ENCODE results near the gene KDM6B.

KDM6B gene

DNA sequence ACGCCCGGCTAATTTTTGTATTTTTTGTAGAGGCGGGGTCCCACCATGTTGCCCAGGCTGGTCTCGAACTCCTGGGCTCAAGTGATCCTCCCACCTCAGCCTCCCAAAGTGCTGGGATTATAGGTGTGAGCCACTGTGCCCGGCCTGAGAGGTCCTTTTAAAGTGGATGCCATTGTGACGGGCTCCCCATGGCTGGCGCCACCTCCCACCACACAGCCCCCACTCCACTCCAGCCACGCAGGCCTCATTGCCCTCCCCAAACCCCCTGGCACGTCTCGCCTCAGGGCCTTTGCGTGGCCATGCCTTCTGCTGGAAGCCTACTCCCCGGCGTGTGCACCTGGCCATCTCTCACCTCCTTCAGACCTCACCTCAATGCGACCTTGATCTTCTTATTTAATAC, 11.9 kb upstream of the KDM6B start:
- DNase-seq, result no peak

- DNase-seq, result no peak
Measured at GRCh38 chr17:7823581-7824001, 10.4 kb upstream of the KDM6B start.

DNA sequence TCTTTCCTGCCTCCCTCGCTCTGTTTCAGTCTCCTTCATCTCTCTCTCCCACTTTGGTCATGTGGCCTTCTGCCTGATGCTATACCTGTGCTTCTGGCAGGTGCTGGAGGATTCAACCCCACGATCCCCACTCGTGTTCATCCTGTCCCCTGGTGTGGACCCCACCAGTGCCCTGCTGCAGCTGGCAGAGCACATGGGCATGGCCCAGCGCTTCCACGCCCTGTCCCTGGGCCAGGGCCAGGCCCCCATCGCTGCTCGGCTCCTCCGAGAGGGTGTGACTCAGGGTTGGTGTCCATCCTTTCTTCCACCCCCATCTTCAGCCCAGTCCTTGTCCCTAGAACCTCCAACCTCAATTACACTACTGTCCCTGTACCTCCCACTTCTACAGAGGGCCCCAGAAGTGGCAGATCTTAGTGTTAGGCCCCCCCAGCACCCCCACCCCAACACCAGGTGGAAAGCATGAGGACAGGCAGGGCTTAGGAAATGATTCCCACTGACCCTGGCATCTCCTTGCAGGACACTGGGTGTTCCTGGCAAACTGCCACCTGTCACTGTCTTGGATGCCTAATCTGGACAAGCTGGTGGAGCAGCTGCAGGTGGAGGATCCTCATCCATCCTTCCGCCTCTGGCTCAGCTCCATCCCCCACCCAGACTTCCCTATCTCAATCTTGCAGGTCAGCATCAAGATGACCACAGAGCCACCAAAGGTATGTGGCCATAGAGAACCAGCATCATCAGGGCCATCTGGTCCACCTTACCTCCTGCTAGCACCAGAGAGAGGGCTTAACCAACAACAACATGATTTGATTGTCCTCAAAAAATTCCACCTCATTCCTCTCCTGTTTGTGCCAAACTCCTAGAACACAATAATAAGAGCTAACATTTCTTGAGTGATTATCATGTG, 9.7 kb upstream of the KDM6B start:
- DNase-seq, result no peak

- DNase-seq, result no peak
Measured at GRCh38 chr17:7825206-7825990, 8.6 kb upstream of the KDM6B start.

DNA sequence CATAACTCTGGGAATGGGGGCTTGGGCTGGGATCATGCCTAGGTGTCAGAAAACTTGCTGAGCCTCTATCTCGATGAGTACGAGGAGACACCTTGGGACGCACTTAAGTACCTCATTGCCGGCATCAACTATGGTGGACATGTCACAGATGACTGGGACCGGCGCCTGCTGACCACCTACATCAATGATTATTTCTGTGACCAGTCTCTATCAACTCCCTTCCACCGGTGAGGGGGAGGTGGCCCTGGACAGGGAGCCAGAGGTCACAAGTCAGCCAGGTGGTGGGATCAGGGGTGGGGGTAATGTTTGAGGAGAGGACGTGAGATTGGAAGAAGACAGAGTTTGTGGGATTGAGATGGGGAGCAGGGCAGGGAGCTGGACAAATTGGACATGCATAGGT, 3.4 kb upstream of the KDM6B start:
- DNase-seq, result no peak

GRCh38 chr17:7831233-7831632, 2.8 kb upstream of the KDM6B start:
- no peak for DNase-seq

- no peak for DNase-seq
Measured at GRCh38 chr17:7832431-7832830, 1.6 kb upstream of the KDM6B start.

GRCh38 chr17:7833011-7833794, 814 bp upstream of the KDM6B start:
- DNase-seq, result no peak

DNA sequence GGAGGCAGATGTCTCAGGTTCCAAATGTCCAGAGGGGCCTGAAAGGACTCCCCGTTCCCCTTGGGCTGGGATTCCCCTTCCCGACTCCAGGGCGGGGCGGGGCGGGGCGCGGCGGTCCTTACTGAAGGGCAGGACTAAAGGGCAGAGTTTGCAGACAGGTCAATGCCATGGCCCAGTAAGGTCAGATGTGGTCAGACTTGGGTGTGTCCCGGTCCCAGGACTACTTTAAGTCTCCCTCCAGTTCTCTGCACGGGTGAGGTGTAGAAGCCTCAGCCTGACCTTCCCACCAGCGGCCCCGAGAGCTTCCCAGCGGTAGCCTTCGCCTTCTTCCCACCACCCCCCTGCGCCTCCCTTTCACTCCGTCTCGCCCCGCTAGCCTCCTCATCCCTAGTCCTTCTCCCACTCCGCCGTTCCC, 532 bp downstream of the KDM6B start:
- no peak for DNase-seq

DNA sequence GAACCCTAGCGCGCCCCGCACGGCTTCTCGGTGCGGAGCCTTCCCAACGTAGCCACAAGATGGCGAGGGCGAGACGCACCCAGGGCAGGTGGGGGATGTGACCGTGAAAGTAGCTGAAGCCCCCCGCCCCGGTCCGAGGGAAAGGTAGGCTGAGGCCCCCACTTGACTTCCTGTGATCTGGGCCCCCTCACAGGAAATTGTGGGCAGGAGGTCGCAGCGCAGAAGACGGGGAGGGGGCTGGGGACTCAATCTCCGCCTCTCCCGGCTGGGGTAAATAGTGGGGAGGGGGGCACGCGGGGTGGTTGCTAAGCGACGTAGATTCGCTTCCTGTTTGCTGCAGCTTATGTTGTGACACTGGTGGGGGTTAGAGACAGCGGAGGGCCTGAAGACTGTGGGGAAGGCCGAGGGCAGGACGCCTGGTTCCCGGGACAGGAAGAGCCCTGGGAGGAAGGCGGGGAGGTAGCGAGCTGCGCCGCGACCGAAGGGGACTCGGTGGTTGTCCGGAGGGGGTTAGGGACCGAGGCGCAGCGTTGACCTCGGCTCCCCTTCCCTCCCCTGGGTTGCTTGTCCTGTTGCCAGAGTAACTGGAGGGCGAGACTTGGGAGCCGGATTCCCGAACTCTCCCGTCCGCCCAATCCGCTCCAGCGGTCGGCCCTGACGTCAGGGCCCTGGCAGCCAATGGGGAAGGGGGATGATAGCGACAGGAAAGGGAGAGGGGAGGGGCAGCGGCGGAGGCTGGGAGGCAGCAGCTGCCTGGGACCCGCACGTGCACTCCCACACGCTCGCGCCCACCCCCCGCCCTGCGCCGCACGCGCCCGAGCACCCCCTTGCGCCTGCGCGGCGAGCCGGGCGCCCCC, 1.2 kb downstream of the KDM6B start:
- peak; percentile 89 for DNase-seq

- peak; percentile 28 for DNase-seq
Measured at GRCh38 chr17:7835814-7836595, 2.0 kb downstream of the KDM6B start.

- peak; percentile 78 for DNase-seq
Measured at GRCh38 chr17:7836596-7837407, 2.8 kb downstream of the KDM6B start.

DNA sequence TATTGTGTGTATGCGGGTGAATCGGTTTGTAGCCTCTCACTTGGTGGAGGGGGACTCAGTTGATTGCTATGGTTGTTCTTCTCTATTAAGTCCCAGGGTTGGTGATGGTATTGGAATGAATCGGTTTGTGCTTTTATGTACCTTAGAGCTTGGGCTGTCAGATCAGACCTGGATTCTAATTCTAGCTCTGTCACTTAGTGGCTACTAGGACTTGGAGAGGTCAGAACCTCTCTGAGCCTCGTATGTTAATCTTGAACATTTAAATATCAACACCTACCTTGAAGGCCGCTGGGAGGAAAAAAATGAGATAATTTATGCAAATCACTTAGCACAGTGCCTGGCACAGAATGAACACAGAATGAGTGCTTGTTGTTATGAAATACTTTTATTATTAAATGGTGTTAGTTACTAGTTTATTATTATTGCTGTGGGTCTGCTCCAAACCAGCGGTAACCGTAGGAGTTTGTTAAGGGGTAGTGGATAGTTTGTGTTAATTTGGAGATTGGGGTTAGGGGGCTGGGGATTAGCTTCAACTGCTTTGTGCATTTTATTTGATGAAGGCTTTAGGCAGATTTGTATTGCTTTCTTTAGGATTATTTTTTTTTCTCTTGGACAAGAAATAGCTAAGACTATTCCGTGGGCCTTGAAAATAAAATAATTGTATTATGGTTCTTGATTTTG, 3.5 kb downstream of the KDM6B start:
- no peak for DNase-seq

GRCh38 chr17:7838090-7839075, 4.4 kb downstream of the KDM6B start:
- DNase-seq, result no peak

GRCh38 chr17:7839190-7839875, 5.3 kb downstream of the KDM6B start:
- no peak for DNase-seq

GRCh38 chr17:7839876-7840261, 5.9 kb downstream of the KDM6B start:
- no peak for DNase-seq

- DNase-seq, result no peak
Measured at GRCh38 chr17:7840441-7840840, 6.4 kb downstream of the KDM6B start.

DNA sequence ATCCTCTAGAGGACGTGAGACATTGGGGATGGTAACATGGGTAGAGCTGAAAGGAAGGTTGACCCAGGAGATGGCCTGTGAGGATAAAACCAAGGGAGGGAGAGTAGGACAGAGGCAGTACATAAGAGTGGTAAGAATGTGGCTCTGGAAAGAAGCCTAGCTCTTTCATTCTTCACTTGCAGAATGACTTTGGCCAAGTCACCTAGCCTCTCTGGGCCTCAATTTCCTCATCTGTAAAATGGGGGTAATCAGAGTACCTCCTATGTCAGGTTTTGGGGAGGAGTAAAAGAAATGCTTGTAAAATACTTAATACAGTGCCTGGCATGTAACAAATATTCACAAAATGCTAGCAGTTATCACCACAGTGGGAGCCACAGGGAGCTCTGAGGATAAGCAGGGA, 6.9 kb downstream of the KDM6B start:
- no peak for DNase-seq
